GM12875 (cell line): ENCODE results near the gene DUOX1.
A peak's percentile ranks its signal among the peaks of the same experiment; 100 is the strongest.

ENCODE experiments used
- H3K4me3 ChIP-seq: one replicate; pipeline ENCODE4 v1.5.1; 2011; ENCODE audit warnings: low read depth, low read length, control low read depth
- TF ChIP-seq, protein P1 (sequence below): IDR thresholded peaks from 2 replicates; pipeline ENCODE4 v1.5.1; 2011; ENCODE audit warnings: low read depth, mild to moderate bottlenecking, control low read depth, inconsistent platforms, low read length, moderate library complexity, borderline replicate concordance; ENCODE audit not compliant: insufficient read depth

The DUOX1 gene

DNA sequence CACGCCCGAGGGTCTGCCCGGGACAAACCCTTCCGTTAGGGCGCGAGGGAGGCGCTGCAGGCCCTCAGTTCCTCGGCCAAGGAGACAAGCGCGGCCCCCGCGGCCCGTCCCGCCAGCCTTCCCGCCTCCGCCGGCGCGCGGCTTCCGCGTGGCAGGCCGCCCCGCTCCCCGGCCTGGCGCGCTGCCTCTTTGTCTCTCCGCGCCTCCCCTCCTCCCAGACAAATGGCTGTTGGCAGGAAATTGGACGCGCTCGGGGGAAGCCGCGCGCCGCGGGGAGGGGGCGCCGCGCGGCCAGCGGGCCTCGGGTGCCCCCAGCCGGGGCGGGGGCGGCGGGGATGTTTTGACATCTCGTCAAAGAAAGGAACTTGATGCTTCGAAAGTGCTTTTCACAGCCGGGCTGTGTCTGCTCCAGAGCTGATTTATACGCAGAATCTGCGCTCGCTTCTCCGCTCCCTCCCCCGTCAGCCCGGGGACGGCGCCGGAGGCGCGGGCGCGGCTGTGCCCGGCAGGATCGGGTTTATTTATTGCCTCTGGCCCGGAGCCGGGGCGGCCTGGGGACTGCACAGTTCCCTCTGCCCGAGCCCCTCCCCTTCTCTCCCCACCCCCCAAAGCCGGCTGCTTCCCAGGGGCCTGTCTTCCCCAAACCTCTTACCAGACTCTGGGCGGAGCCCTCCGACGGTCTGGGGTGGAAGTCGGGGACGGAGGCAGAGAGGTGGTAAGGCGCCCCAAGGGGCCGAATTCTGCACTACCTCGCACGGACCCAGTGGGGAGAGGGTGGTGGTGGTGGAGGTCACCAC, 37.2 kb downstream of the DUOX1 start:
- H3K4me3 ChIP-seq, result peak overlapping the region; percentile 66
- TF ChIP-seq, protein P1, sequence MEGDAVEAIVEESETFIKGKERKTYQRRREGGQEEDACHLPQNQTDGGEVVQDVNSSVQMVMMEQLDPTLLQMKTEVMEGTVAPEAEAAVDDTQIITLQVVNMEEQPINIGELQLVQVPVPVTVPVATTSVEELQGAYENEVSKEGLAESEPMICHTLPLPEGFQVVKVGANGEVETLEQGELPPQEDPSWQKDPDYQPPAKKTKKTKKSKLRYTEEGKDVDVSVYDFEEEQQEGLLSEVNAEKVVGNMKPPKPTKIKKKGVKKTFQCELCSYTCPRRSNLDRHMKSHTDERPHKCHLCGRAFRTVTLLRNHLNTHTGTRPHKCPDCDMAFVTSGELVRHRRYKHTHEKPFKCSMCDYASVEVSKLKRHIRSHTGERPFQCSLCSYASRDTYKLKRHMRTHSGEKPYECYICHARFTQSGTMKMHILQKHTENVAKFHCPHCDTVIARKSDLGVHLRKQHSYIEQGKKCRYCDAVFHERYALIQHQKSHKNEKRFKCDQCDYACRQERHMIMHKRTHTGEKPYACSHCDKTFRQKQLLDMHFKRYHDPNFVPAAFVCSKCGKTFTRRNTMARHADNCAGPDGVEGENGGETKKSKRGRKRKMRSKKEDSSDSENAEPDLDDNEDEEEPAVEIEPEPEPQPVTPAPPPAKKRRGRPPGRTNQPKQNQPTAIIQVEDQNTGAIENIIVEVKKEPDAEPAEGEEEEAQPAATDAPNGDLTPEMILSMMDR, result peak; percentile 84

DNA sequence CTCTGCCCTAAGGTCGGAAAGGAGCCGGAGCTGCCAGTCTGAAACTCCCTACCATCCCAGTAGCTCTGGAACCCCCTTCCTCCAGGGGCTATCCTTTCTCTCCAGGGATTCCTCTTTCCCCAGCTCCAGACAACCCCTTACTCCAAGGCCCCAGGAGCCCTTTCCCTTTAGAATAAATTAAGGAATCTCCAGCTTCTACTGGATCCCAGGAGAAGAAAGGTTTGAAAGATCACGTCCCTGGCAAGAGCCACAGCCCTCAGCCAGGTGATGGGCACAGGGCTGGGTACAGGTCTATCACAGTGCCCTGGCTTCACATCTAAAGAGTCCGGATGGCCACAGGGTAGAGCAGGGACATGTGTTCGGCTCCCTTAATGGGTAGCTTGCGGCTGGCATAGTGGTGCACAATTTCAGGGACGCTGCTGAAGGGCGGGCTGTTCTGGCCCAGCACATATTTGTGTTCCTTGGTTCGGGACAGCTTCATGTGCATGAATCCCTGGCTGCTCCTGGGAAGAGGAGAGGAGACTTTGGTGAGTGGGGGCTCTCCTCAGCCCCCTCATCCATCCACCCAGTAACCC, 37.9 kb downstream of the DUOX1 start:
- TF ChIP-seq, protein P1, result no peak
- no peak overlapping the region for H3K4me3 ChIP-seq

DNA sequence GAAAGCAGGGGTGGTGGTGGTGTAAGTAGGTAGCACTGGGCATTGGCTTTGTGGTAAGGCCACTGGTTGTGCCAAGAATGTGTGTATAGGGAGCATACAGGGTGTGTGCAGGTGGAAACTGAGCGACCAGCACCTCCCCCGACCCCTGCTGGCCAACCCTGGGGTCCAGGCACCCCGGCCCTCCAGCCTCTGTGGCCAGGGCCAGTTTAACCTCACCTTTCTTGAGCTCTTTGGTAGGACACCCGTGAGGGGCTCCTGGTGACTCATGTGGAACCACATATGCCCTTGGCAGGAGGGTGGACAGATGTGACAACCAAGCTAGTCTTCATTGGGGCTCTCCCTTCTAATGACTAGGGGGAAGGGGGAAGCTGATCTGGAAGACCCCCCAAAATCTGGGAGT, 38.5 kb downstream of the DUOX1 start:
- H3K4me3 ChIP-seq, result no peak overlapping the region
- TF ChIP-seq, protein P1, result no peak

DNA sequence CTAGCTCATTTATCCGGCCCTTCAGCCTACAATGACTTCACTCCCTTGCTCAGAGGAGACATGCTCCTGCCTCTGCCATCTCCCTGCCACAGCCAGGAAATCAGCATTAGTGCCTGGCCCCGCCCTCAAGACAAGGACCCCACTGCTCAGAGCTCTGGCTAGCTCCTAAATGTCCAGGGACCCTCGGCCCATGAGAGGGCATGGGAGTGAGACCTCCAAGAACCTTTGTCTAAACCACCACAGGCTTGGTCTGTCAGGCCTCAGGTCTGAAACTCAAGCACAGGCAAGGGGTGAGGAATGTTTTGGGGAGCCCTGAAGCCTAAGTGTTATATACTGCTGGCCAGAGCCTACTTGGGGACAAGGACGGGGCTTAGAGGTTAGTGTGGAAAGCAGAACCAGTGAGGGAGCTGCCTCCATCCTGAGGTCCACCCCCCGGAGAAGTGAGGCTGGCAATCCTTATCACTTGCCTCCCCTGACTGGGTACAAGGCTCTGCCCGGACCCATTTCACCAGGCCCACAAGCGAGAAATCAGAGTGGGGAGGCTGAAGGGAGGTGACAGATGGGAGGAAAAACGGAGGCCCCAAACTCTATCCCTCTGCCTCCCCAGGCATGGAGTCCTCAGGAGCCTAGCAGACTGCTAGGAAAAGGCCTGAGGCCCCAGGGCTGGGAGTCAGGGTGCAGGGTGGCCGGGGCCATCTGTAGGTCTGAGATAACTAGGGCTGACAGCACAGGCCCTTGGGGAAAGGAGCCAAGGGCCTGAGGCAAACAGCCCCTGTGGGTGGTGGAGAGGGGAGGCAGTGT, 39.2 kb downstream of the DUOX1 start:
- no peak overlapping the region for H3K4me3 ChIP-seq
- TF ChIP-seq, protein P1, result no peak

DNA sequence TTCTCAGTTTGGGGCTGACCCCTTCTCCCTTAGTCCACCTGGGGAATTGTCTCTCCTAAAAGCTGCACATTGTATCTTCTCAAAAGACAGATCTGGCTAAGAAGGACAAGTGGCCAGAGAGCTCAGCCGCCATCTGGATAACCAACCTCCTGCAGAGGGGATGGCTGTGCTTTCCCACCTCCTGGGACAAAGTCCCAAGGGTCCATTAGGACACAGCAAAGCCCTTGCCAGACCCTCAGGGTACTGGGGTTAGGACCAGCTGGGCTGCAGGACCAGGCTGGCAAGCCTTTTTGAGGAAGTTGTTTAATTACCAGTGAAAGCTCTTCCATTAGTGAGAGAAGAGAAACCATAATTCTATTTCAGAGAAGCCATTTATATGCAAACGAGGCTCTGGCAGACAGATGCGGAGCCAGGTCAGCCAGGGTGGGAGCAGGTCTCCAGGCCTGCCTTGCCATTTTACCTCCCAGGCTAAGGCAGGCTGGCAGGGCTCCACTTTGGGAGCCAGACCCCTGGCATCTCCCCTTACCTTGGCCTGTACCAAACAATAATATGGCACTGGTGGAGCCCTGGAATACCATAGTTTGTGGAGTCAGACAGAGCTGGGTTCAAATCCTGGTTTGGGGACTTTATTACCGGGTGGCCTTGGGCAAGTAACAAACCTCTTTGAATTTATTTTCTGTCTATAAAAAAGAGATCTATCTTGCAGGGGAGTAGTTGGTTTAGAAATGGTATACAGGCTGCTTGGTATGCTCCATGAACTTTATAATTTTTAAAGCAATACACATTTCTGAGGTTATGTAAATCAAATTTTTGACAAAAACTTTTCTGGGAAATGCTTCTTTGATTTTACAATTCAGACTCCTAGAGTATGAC, 40.0 kb downstream of the DUOX1 start:
- H3K4me3 ChIP-seq, result no peak overlapping the region
- TF ChIP-seq, protein P1, result no peak

DNA sequence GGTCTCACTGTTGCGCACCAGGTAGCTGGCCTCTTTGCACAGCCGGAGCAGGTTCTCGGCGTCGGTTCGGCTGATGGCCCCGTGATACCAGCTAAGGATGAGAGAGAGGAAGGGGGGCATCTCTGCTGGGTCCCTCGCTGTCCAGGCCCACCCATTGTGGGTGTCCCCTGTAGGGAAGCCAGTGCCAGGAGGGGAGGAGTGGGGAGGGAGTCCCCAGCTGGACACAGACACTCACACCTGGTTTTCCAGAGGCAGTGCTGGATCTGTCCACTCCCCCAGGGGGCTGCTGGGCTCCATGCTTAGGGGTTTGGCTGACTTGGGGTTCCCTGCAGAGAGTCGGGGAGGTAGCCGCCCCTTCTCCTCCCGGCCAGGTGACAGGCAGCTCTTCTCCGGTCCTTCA, 42.1 kb downstream of the DUOX1 start:
- TF ChIP-seq, protein P1, result no peak
- no peak overlapping the region for H3K4me3 ChIP-seq
